Nephron progenitor cell (in vitro differentiated cells): ENCODE results near the gene KLHL2.

Experiments used
- DNase-seq: peaks from one replicate; pipeline ENCODE4 v3.0.0; 2021
- H3K27ac Mint-ChIP-seq: 2 replicates; pipeline ENCODE4 v1.8.0; 2021; ENCODE audit warnings: mild to moderate bottlenecking, moderate library complexity, mixed read lengths
- H3K27me3 Mint-ChIP-seq: 2 replicates; pipeline ENCODE4 v1.8.0; 2021; ENCODE audit warnings: mild to moderate bottlenecking, low read depth, mixed read lengths; ENCODE audit not compliant: poor library complexity
- H3K36me3 Mint-ChIP-seq: 2 replicates; pipeline ENCODE4 v1.8.0; 2021; ENCODE audit warnings: low read depth, mixed read lengths
- H3K4me1 Mint-ChIP-seq: 2 replicates; pipeline ENCODE4 v1.8.0; 2021; ENCODE audit warnings: mixed read lengths
- H3K4me3 Mint-ChIP-seq: 2 replicates; pipeline ENCODE4 v1.8.0; 2021; ENCODE audit warnings: mild to moderate bottlenecking, moderate library complexity, mixed read lengths
- H3K9me3 Mint-ChIP-seq: 2 replicates; pipeline ENCODE4 v1.8.0; 2021; ENCODE audit warnings: mild to moderate bottlenecking, moderate library complexity, mixed read lengths
- CTCF ChIP-seq: fragments of 200-600 bp; sonication (generic); IDR thresholded peaks from 2 replicates; pipeline ENCODE4 v1.5.0; 2021; ENCODE audit warnings: antibody characterized with exemption

The KLHL2 gene

GRCh38 chr4:165324236-165324917, 117.0 kb downstream of the KLHL2 start:
- H3K27me3 Mint-ChIP-seq = peaks cover 2% of the 10 kb centered on the region
- no peak overlapping the region for H3K27ac Mint-ChIP-seq
- DNase-seq = no peak
- no peak overlapping the region for H3K4me3 Mint-ChIP-seq
- no peak for TF ChIP-seq CTCF
- H3K36me3 Mint-ChIP-seq = peaks cover 10% of the 10 kb centered on the region
- H3K9me3 Mint-ChIP-seq = peaks cover 9% of the 10 kb centered on the region
- H3K4me1 Mint-ChIP-seq = peaks cover 13% of the 10 kb centered on the region

- Mint-ChIP-seq H3K4me1 (peaks cover 13% of the 10 kb centered on the region), H3K27me3 (peaks cover 2% of the 10 kb centered on the region), H3K4me3 (no peak overlapping the region), H3K27ac (no peak overlapping the region), H3K36me3 (peaks cover 10% of the 10 kb centered on the region), H3K9me3 (peaks cover 9% of the 10 kb centered on the region)
- no peak for DNase-seq
- TF ChIP-seq CTCF = no peak
Observed at GRCh38 chr4:165324918-165325304, 117.5 kb downstream of the KLHL2 start.

- Mint-ChIP-seq H3K27me3 (peaks cover 2% of the 10 kb centered on the region), H3K27ac (peak overlapping the region; percentile 70), H3K4me1 (peaks cover 21% of the 10 kb centered on the region), H3K4me3 (no peak overlapping the region), H3K9me3 (peaks cover 9% of the 10 kb centered on the region), H3K36me3 (peaks cover 17% of the 10 kb centered on the region)
- DNase-seq = no peak
- TF ChIP-seq CTCF = no peak
Observed at GRCh38 chr4:165325732-165326512, 118.6 kb downstream of the KLHL2 start.

GRCh38 chr4:165326831-165327210, 119.5 kb downstream of the KLHL2 start:
- peaks cover 23% of the 10 kb centered on the region for H3K36me3 Mint-ChIP-seq

GRCh38 chr4:165327211-165328100, 120.1 kb downstream of the KLHL2 start, which contains the start of gene MSMO1:
TSS of gene MSMO1 (plus strand) at chr4:165327669. CDS start at chr4:165333371, 5,702 bp downstream.
- peaks cover 5% of the 10 kb centered on the region for H3K27me3 Mint-ChIP-seq
- no peak within 1 kb of the TSS for H3K27ac Mint-ChIP-seq
- peaks cover 23% of the 10 kb centered on the region for H3K36me3 Mint-ChIP-seq
- no peak for TF ChIP-seq CTCF
- H3K9me3 Mint-ChIP-seq = peaks cover 9% of the 10 kb centered on the region
- H3K4me3 Mint-ChIP-seq = no peak within 1 kb of the TSS
- H3K4me1 Mint-ChIP-seq = peaks cover 36% of the 10 kb centered on the region
- peak; percentile 97 for DNase-seq

More at GRCh38 chr4:165326831-165327210, 119.5 kb downstream of the KLHL2 start:
- TF ChIP-seq CTCF = no peak
- peak; percentile 15 for DNase-seq
- Mint-ChIP-seq H3K9me3 (peaks cover 9% of the 10 kb centered on the region), H3K4me3 (no peak overlapping the region), H3K27me3 (peaks cover 2% of the 10 kb centered on the region), H3K4me1 (peaks cover 30% of the 10 kb centered on the region), H3K27ac (no peak overlapping the region)
